ENCODE data around the gene SERPINA1. TPM values are rescaled to one million over a fixed set of nuclear protein-coding genes. Genes with fewer than 3 reads are reported as not detected.
"Not testable (repeated sequence)": the region's sequence is repeated elsewhere in the genome, so short reads cannot be mapped to it uniquely, and the experiment has no call there.

The SERPINA1 gene
- total RNA-seq, 1 donor from 2014 or later: 3.7 TPM

- H3K4me3 ChIP-seq (ENCODE audit: low read length in 3 of 3): no peak overlapping the region
- H3K27ac ChIP-seq (ENCODE audit: low read depth, low read length): no peak overlapping the region
- H3K27me3 ChIP-seq (ENCODE audit: control insufficient read depth in 3 of 3, insufficient read depth in 3 of 3, low read length in 3 of 3): peaks cover 0 to 3% (median 3%) of the 10 kb centered on the region in 3 donors
- no peak overlapping the region for H3K9ac ChIP-seq (ENCODE audit: low read depth in 1 of 3, low read length in 3 of 3)
- H3K4me1 ChIP-seq (ENCODE audit: control insufficient read depth in 3 of 3, insufficient read depth in 3 of 3, low read length in 3 of 3): no peaks in the 10 kb centered on the region
- peaks cover 0 to 6% (median 3%) of the 10 kb centered on the region in 3 donors for H3K9me3 ChIP-seq (ENCODE audit: control insufficient read depth in 3 of 3, low read length in 3 of 3)
- no peaks in the 10 kb centered on the region for H3K36me3 ChIP-seq (ENCODE audit: control insufficient read depth in 3 of 3, insufficient read depth in 3 of 3, low read length in 3 of 3)
Observed at GRCh38 chr14:94411638-94412037, 23.2 kb upstream of the SERPINA1 start.

- not testable (repeated sequence) for H3K4me1 ChIP-seq (ENCODE audit: control insufficient read depth in 3 of 3, insufficient read depth in 3 of 3, low read length in 3 of 3); H3K27me3 ChIP-seq (ENCODE audit: control insufficient read depth in 3 of 3, insufficient read depth in 3 of 3, low read length in 3 of 3); H3K9me3 ChIP-seq (ENCODE audit: control insufficient read depth in 3 of 3, low read length in 3 of 3); H3K4me3 ChIP-seq (ENCODE audit: low read length in 3 of 3); H3K36me3 ChIP-seq (ENCODE audit: control insufficient read depth in 3 of 3, insufficient read depth in 3 of 3, low read length in 3 of 3); H3K9ac ChIP-seq (ENCODE audit: low read depth in 1 of 3, low read length in 3 of 3); H3K27ac ChIP-seq (ENCODE audit: low read depth, low read length)
Observed at GRCh38 chr14:94409430-94409829, 21.0 kb upstream of the SERPINA1 start.

GRCh38 chr14:94408546-94409095, 20.2 kb upstream of the SERPINA1 start:
- Histone ChIP-seq H3K27me3 (ENCODE audit: control insufficient read depth in 3 of 3, insufficient read depth in 3 of 3, low read length in 3 of 3) (peaks cover 0 to 3% (median 3%) of the 10 kb centered on the region in 3 donors), H3K9me3 (ENCODE audit: control insufficient read depth in 3 of 3, low read length in 3 of 3) (peaks cover 0 to 3% (median 3%) of the 10 kb centered on the region in 3 donors)

GRCh38 chr14:94407906-94408305, 19.5 kb upstream of the SERPINA1 start:
- Histone ChIP-seq H3K9me3 (ENCODE audit: control insufficient read depth in 3 of 3, low read length in 3 of 3) (peaks cover 0 to 3% (median 3%) of the 10 kb centered on the region in 3 donors), H3K4me1 (ENCODE audit: control insufficient read depth in 3 of 3, insufficient read depth in 3 of 3, low read length in 3 of 3) (no peaks in the 10 kb centered on the region), H3K27me3 (ENCODE audit: control insufficient read depth in 3 of 3, insufficient read depth in 3 of 3, low read length in 3 of 3) (peaks cover 0 to 4% (median 3%) of the 10 kb centered on the region in 3 donors), H3K9ac (ENCODE audit: low read depth in 1 of 3, low read length in 3 of 3) (no peak overlapping the region), H3K36me3 (ENCODE audit: control insufficient read depth in 3 of 3, insufficient read depth in 3 of 3, low read length in 3 of 3) (no peaks in the 10 kb centered on the region), H3K27ac (ENCODE audit: low read depth, low read length) (no peak overlapping the region), H3K4me3 (ENCODE audit: low read length in 3 of 3) (no peak overlapping the region)

More at GRCh38 chr14:94408546-94409095, 20.2 kb upstream of the SERPINA1 start:
- no peaks in the 10 kb centered on the region for H3K4me1 ChIP-seq (ENCODE audit: control insufficient read depth in 3 of 3, insufficient read depth in 3 of 3, low read length in 3 of 3)
- H3K36me3 ChIP-seq (ENCODE audit: control insufficient read depth in 3 of 3, insufficient read depth in 3 of 3, low read length in 3 of 3): no peaks in the 10 kb centered on the region
- no peak overlapping the region for H3K27ac ChIP-seq (ENCODE audit: low read depth, low read length)
- no peak overlapping the region for H3K4me3 ChIP-seq (ENCODE audit: low read length in 3 of 3)
- no peak overlapping the region for H3K9ac ChIP-seq (ENCODE audit: low read depth in 1 of 3, low read length in 3 of 3)

- no peak overlapping the region for H3K27ac ChIP-seq (ENCODE audit: low read depth, low read length)
- H3K4me1 ChIP-seq (ENCODE audit: control insufficient read depth in 3 of 3, insufficient read depth in 3 of 3, low read length in 3 of 3): no peaks in the 10 kb centered on the region
- no peak overlapping the region for H3K4me3 ChIP-seq (ENCODE audit: low read length in 3 of 3)
- H3K36me3 ChIP-seq (ENCODE audit: control insufficient read depth in 3 of 3, insufficient read depth in 3 of 3, low read length in 3 of 3): no peaks in the 10 kb centered on the region
- peaks cover 0 to 4% (median 0%) of the 10 kb centered on the region in 3 donors for H3K27me3 ChIP-seq (ENCODE audit: control insufficient read depth in 3 of 3, insufficient read depth in 3 of 3, low read length in 3 of 3)
- H3K9me3 ChIP-seq (ENCODE audit: control insufficient read depth in 3 of 3, low read length in 3 of 3): peaks cover 0 to 3% (median 3%) of the 10 kb centered on the region in 3 donors
- no peak overlapping the region for H3K9ac ChIP-seq (ENCODE audit: low read depth in 1 of 3, low read length in 3 of 3)
Observed at GRCh38 chr14:94406910-94407309, 18.5 kb upstream of the SERPINA1 start.

GRCh38 chr14:94405486-94405885, 17.1 kb upstream of the SERPINA1 start:
- Histone ChIP-seq H3K36me3 (ENCODE audit: control insufficient read depth in 3 of 3, insufficient read depth in 3 of 3, low read length in 3 of 3) (no peaks in the 10 kb centered on the region), H3K4me3 (ENCODE audit: low read length in 3 of 3) (no peak overlapping the region), H3K9me3 (ENCODE audit: control insufficient read depth in 3 of 3, low read length in 3 of 3) (peaks cover 0 to 3% (median 0%) of the 10 kb centered on the region in 3 donors), H3K4me1 (ENCODE audit: control insufficient read depth in 3 of 3, insufficient read depth in 3 of 3, low read length in 3 of 3) (no peaks in the 10 kb centered on the region), H3K27ac (ENCODE audit: low read depth, low read length) (no peak overlapping the region), H3K27me3 (ENCODE audit: control insufficient read depth in 3 of 3, insufficient read depth in 3 of 3, low read length in 3 of 3) (peaks cover 0 to 4% (median 0%) of the 10 kb centered on the region in 3 donors), H3K9ac (ENCODE audit: low read depth in 1 of 3, low read length in 3 of 3) (no peak overlapping the region)

- H3K4me3 ChIP-seq (ENCODE audit: low read length in 3 of 3): no peak overlapping the region
- no peak overlapping the region for H3K9ac ChIP-seq (ENCODE audit: low read depth in 1 of 3, low read length in 3 of 3)
- no peaks in the 10 kb centered on the region for H3K4me1 ChIP-seq (ENCODE audit: control insufficient read depth in 3 of 3, insufficient read depth in 3 of 3, low read length in 3 of 3)
- no peaks in the 10 kb centered on the region for H3K36me3 ChIP-seq (ENCODE audit: control insufficient read depth in 3 of 3, insufficient read depth in 3 of 3, low read length in 3 of 3)
- no peak overlapping the region for H3K27ac ChIP-seq (ENCODE audit: low read depth, low read length)
- H3K9me3 ChIP-seq (ENCODE audit: control insufficient read depth in 3 of 3, low read length in 3 of 3): peaks cover 0 to 3% (median 0%) of the 10 kb centered on the region in 3 donors
- peaks cover 0 to 4% (median 0%) of the 10 kb centered on the region in 3 donors for H3K27me3 ChIP-seq (ENCODE audit: control insufficient read depth in 3 of 3, insufficient read depth in 3 of 3, low read length in 3 of 3)
Observed at GRCh38 chr14:94404561-94404960, 16.2 kb upstream of the SERPINA1 start.

- no peak overlapping the region for H3K4me3 ChIP-seq (ENCODE audit: low read length in 3 of 3)
- H3K9ac ChIP-seq (ENCODE audit: low read depth in 1 of 3, low read length in 3 of 3): no peak overlapping the region
- H3K4me1 ChIP-seq (ENCODE audit: control insufficient read depth in 3 of 3, insufficient read depth in 3 of 3, low read length in 3 of 3): no peaks in the 10 kb centered on the region
- peaks cover 0 to 3% (median 0%) of the 10 kb centered on the region in 3 donors for H3K9me3 ChIP-seq (ENCODE audit: control insufficient read depth in 3 of 3, low read length in 3 of 3)
- H3K27me3 ChIP-seq (ENCODE audit: control insufficient read depth in 3 of 3, insufficient read depth in 3 of 3, low read length in 3 of 3): peaks cover 0 to 4% (median 0%) of the 10 kb centered on the region in 3 donors
- no peaks in the 10 kb centered on the region for H3K36me3 ChIP-seq (ENCODE audit: control insufficient read depth in 3 of 3, insufficient read depth in 3 of 3, low read length in 3 of 3)
- no peak overlapping the region for H3K27ac ChIP-seq (ENCODE audit: low read depth, low read length)
Observed at GRCh38 chr14:94403312-94403932, 15.0 kb upstream of the SERPINA1 start.

GRCh38 chr14:94401083-94401482, 12.7 kb upstream of the SERPINA1 start:
- H3K27me3 ChIP-seq (ENCODE audit: control insufficient read depth in 3 of 3, insufficient read depth in 3 of 3, low read length in 3 of 3): peaks cover 0 to 4% (median 3%) of the 10 kb centered on the region in 3 donors
- H3K4me3 ChIP-seq (ENCODE audit: low read length in 3 of 3): no peak overlapping the region
- H3K4me1 ChIP-seq (ENCODE audit: control insufficient read depth in 3 of 3, insufficient read depth in 3 of 3, low read length in 3 of 3): no peaks in the 10 kb centered on the region
- no peaks in the 10 kb centered on the region for H3K9me3 ChIP-seq (ENCODE audit: control insufficient read depth in 3 of 3, low read length in 3 of 3)
- H3K9ac ChIP-seq (ENCODE audit: low read depth in 1 of 3, low read length in 3 of 3): no peak overlapping the region
- H3K36me3 ChIP-seq (ENCODE audit: control insufficient read depth in 3 of 3, insufficient read depth in 3 of 3, low read length in 3 of 3): no peaks in the 10 kb centered on the region
- H3K27ac ChIP-seq (ENCODE audit: low read depth, low read length): no peak overlapping the region

GRCh38 chr14:94400422-94400841, 12.0 kb upstream of the SERPINA1 start:
- peaks cover 0 to 4% (median 3%) of the 10 kb centered on the region in 3 donors for H3K27me3 ChIP-seq (ENCODE audit: control insufficient read depth in 3 of 3, insufficient read depth in 3 of 3, low read length in 3 of 3)
- H3K4me1 ChIP-seq (ENCODE audit: control insufficient read depth in 3 of 3, insufficient read depth in 3 of 3, low read length in 3 of 3): no peaks in the 10 kb centered on the region
- H3K9me3 ChIP-seq (ENCODE audit: control insufficient read depth in 3 of 3, low read length in 3 of 3): no peaks in the 10 kb centered on the region
- no peaks in the 10 kb centered on the region for H3K36me3 ChIP-seq (ENCODE audit: control insufficient read depth in 3 of 3, insufficient read depth in 3 of 3, low read length in 3 of 3)
- no peak overlapping the region for H3K9ac ChIP-seq (ENCODE audit: low read depth in 1 of 3, low read length in 3 of 3)
- no peak overlapping the region for H3K4me3 ChIP-seq (ENCODE audit: low read length in 3 of 3)
- H3K27ac ChIP-seq (ENCODE audit: low read depth, low read length): no peak overlapping the region
